Activated CD8-positive, alpha-beta T cell treated with anti-CD3 and anti-CD28 coated beads, Interleukin-2, amount 10 ng/mL, durations not matched to agents 7 days and 5 days (primary cell): ENCODE data around the gene MYO7B. TPM values are rescaled to one million over a fixed set of nuclear protein-coding genes. Genes with fewer than 3 reads are reported as not detected.

Source experiments
- ATAC-seq: fragments of 150-1000 bp; cut with Tn5 transposase; one replicate; pipeline ENCODE4 v1.10.0; 2021; ENCODE audit warnings: moderate library complexity
- CTCF ChIA-PET: fragments of 350-600 bp; sonication (Branson Sonifier 250); formaldehyde crosslinking; loops from one replicate; lab custom pipeline; 2021; ENCODE audit warnings: antibody characterized with exemption; lab: Charles Lee
- POLR2A ChIA-PET: fragments of 350-600 bp; sonication (Branson Sonifier 250); formaldehyde crosslinking; loops from one replicate; lab custom pipeline; 2021; ENCODE audit warnings: antibody characterized with exemption; lab: Charles Lee
- DNase-seq: peaks from one replicate; pipeline ENCODE4 v3.0.0-alpha.2; 2020
- H3K27ac Mint-ChIP-seq: one replicate; pipeline ENCODE4 v1.8.0; 2021; ENCODE audit warnings: mild to moderate bottlenecking, mixed read lengths
- H3K27me3 Mint-ChIP-seq: one replicate; pipeline ENCODE4 v1.8.0; 2021; ENCODE audit warnings: low read depth, mixed read lengths
- H3K36me3 Mint-ChIP-seq: one replicate; pipeline ENCODE4 v1.8.0; 2021; ENCODE audit warnings: low read depth, mixed read lengths
- H3K4me1 Mint-ChIP-seq: one replicate; pipeline ENCODE4 v1.8.0; 2021; ENCODE audit warnings: low read depth, mixed read lengths
- H3K4me3 Mint-ChIP-seq: one replicate; pipeline ENCODE4 v1.8.0; 2021; ENCODE audit warnings: mild to moderate bottlenecking, mixed read lengths
- H3K9me3 Mint-ChIP-seq: one replicate; pipeline ENCODE4 v1.8.0; 2022; ENCODE audit warnings: mixed read lengths; ENCODE audit not compliant: insufficient read depth
- total RNA-seq, 2 experiments: library from RNA; stranded (reverse); gene quantifications; one replicate each; pipeline ENCODE4 v1.2.3, GENCODE V29; 2021

Gene MYO7B
- total RNA-seq, 2 experiments from 2014 or later: 0.82 to 1.2 TPM

- no peak overlapping the region for H3K27ac Mint-ChIP-seq
- ATAC-seq (no peak), DNase-seq (no peak)
- H3K4me1 Mint-ChIP-seq: peaks cover 23% of the 10 kb centered on the region
- no peak overlapping the region for H3K4me3 Mint-ChIP-seq
- CTCF ChIA-PET: interaction anchor here (1.2 to 2.1 kb wide), 2 partner anchors 23 kb away, joined by 3 to 10 read pairs; no protein-coding TSS in a partner anchor
- peaks cover 10% of the 10 kb centered on the region for H3K9me3 Mint-ChIP-seq
- peaks cover 35% of the 10 kb centered on the region for H3K27me3 Mint-ChIP-seq
- peaks cover 5% of the 10 kb centered on the region for H3K36me3 Mint-ChIP-seq
- POLR2A ChIA-PET: no interaction called here
These were observed 78.8 kb downstream of the MYO7B start for GRCh38 chr2:127614246-127614645.

- ChIA-PET CTCF (interaction anchor here (2.1 kb wide), 1 partner anchor 23 kb away, joined by 10 read pairs; no protein-coding TSS in a partner anchor), POLR2A (no interaction called here)
- peaks cover 5% of the 10 kb centered on the region for H3K36me3 Mint-ChIP-seq
- DNase-seq (no peak), ATAC-seq (no peak)
- peaks cover 19% of the 10 kb centered on the region for H3K4me1 Mint-ChIP-seq
- peaks cover 35% of the 10 kb centered on the region for H3K27me3 Mint-ChIP-seq
- no peak overlapping the region for H3K4me3 Mint-ChIP-seq
- no peak overlapping the region for H3K27ac Mint-ChIP-seq
- H3K9me3 Mint-ChIP-seq: peaks cover 10% of the 10 kb centered on the region
These were observed 79.2 kb downstream of the MYO7B start for GRCh38 chr2:127614731-127615130.

- ChIA-PET POLR2A (no interaction called here), CTCF (interaction anchor here (2.1 kb wide), 1 partner anchor 24 kb away, joined by 10 read pairs; no protein-coding TSS in a partner anchor)
- Mint-ChIP-seq H3K4me3 (peak overlapping the region; percentile 20), H3K36me3 (peaks cover 5% of the 10 kb centered on the region), H3K9me3 (peaks cover 10% of the 10 kb centered on the region), H3K27ac (peak overlapping the region; percentile 58), H3K4me1 (peaks cover 18% of the 10 kb centered on the region), H3K27me3 (peaks cover 35% of the 10 kb centered on the region)
- ATAC-seq: peak; percentile 55
- peak; percentile 39 for DNase-seq
These were observed 80.2 kb downstream of the MYO7B start for GRCh38 chr2:127615511-127616166.

- no peak overlapping the region for H3K27ac Mint-ChIP-seq
- ChIA-PET CTCF (interaction anchor here (1.0 kb wide), 1 partner anchor 27 kb away, joined by 3 read pairs; no protein-coding TSS in a partner anchor), POLR2A (no interaction called here)
- DNase-seq (no peak), ATAC-seq (no peak)
- H3K4me3 Mint-ChIP-seq: no peak overlapping the region
- no peaks in the 10 kb centered on the region for H3K36me3 Mint-ChIP-seq
- peaks cover 18% of the 10 kb centered on the region for H3K4me1 Mint-ChIP-seq
- peaks cover 4% of the 10 kb centered on the region for H3K9me3 Mint-ChIP-seq
- peaks cover 29% of the 10 kb centered on the region for H3K27me3 Mint-ChIP-seq
These were observed 83.2 kb downstream of the MYO7B start for GRCh38 chr2:127618551-127619202.

GRCh38 chr2:127619203-127619590 is 83.7 kb downstream of the MYO7B start:
- ATAC-seq: no peak
- H3K27ac Mint-ChIP-seq: no peak overlapping the region
- POLR2A ChIA-PET: no interaction called here

GRCh38 chr2:127619877-127620705 is 84.6 kb downstream of the MYO7B start:
- DNase-seq: no peak
- no peak overlapping the region for H3K27ac Mint-ChIP-seq
- H3K9me3 Mint-ChIP-seq: no peaks in the 10 kb centered on the region
- no peak for ATAC-seq
- peaks cover 21% of the 10 kb centered on the region for H3K27me3 Mint-ChIP-seq
- peaks cover 18% of the 10 kb centered on the region for H3K4me1 Mint-ChIP-seq
- H3K36me3 Mint-ChIP-seq: no peaks in the 10 kb centered on the region
- H3K4me3 Mint-ChIP-seq: no peak overlapping the region
- ChIA-PET POLR2A (interaction anchor here (1.1 kb wide), 1 partner anchor 11 kb away, joined by 3 read pairs; no protein-coding TSS in a partner anchor), CTCF (no interaction called here)

More at GRCh38 chr2:127619203-127619590, 83.7 kb downstream of the MYO7B start:
- CTCF ChIA-PET: no interaction called here
- Mint-ChIP-seq H3K4me3 (no peak overlapping the region), H3K27me3 (peaks cover 26% of the 10 kb centered on the region), H3K9me3 (no peaks in the 10 kb centered on the region), H3K4me1 (peaks cover 18% of the 10 kb centered on the region), H3K36me3 (no peaks in the 10 kb centered on the region)
- DNase-seq: no peak

- Mint-ChIP-seq H3K4me1 (peaks cover 13% of the 10 kb centered on the region), H3K9me3 (no peaks in the 10 kb centered on the region), H3K36me3 (no peaks in the 10 kb centered on the region), H3K4me3 (no peak overlapping the region), H3K27ac (no peak overlapping the region), H3K27me3 (peaks cover 20% of the 10 kb centered on the region)
- ATAC-seq: no peak
- ChIA-PET CTCF (no interaction called here), POLR2A (interaction anchor here (1.1 kb wide), 1 partner anchor 10 kb away, joined by 3 read pairs; no protein-coding TSS in a partner anchor)
- DNase-seq: no peak
These were observed 85.4 kb downstream of the MYO7B start for GRCh38 chr2:127620866-127621265.

GRCh38 chr2:127621981-127622431 is 86.5 kb downstream of the MYO7B start:
- Mint-ChIP-seq H3K27ac (no peak overlapping the region), H3K4me1 (peaks cover 2% of the 10 kb centered on the region), H3K9me3 (no peaks in the 10 kb centered on the region), H3K4me3 (no peak overlapping the region), H3K27me3 (peaks cover 10% of the 10 kb centered on the region), H3K36me3 (no peaks in the 10 kb centered on the region)
- DNase-seq (no peak), ATAC-seq (no peak)
- POLR2A ChIA-PET: no interaction called here
- CTCF ChIA-PET: no interaction called here

- Mint-ChIP-seq H3K36me3 (no peaks in the 10 kb centered on the region), H3K27me3 (peaks cover 7% of the 10 kb centered on the region), H3K9me3 (no peaks in the 10 kb centered on the region), H3K4me1 (no peaks in the 10 kb centered on the region), H3K4me3 (no peak overlapping the region), H3K27ac (no peak overlapping the region)
- ChIA-PET CTCF (no interaction called here), POLR2A (no interaction called here)
- ATAC-seq (no peak), DNase-seq (no peak)
These were observed 87.3 kb downstream of the MYO7B start for GRCh38 chr2:127622561-127623387.

- POLR2A ChIA-PET: no interaction called here
- Mint-ChIP-seq H3K27me3 (peaks cover 2% of the 10 kb centered on the region), H3K9me3 (no peaks in the 10 kb centered on the region), H3K4me1 (no peaks in the 10 kb centered on the region), H3K36me3 (no peaks in the 10 kb centered on the region), H3K27ac (no peak overlapping the region), H3K4me3 (no peak overlapping the region)
- ATAC-seq: no peak
- no peak for DNase-seq
- CTCF ChIA-PET: no interaction called here
These were observed 88.2 kb downstream of the MYO7B start for GRCh38 chr2:127623388-127624319.
